HUES6 (cell line): ENCODE measurements around the gene MOB3C.
A peak's percentile ranks its signal among the peaks of the same experiment; 100 is the strongest.

Source experiments
- H3K27ac ChIP-seq: 2 replicates; pipeline ENCODE4 v1.7.0; 2013; ENCODE audit warnings: low read depth, mild to moderate bottlenecking, low read length, inconsistent platforms
- H3K27me3 ChIP-seq: 2 replicates; pipeline ENCODE4 v1.6.1; 2013; ENCODE audit warnings: low read length; ENCODE audit not compliant: control insufficient read depth, insufficient read depth
- H3K36me3 ChIP-seq: 2 replicates; pipeline ENCODE4 v1.6.1; 2013; ENCODE audit warnings: low read length; ENCODE audit not compliant: control insufficient read depth, insufficient read depth
- H3K4me1 ChIP-seq: 2 replicates; pipeline ENCODE4 v1.6.1; 2013; ENCODE audit warnings: low read length; ENCODE audit not compliant: control insufficient read depth, insufficient read depth
- H3K4me3 ChIP-seq: 2 replicates; pipeline ENCODE4 v1.5.1; 2013; ENCODE audit warnings: low read depth, low read length
- H3K9ac ChIP-seq: one replicate; pipeline ENCODE4 v1.6.1; 2013; ENCODE audit warnings: mild to moderate bottlenecking, low read length
- H3K9me3 ChIP-seq: 2 replicates; pipeline ENCODE4 v1.6.1; 2013; ENCODE audit warnings: low read depth, low read length; ENCODE audit not compliant: control insufficient read depth, insufficient read depth

Gene MOB3C

GRCh38 chr1:46571691-46572225, 44.9 kb downstream of the MOB3C start:
- Histone ChIP-seq H3K4me1 (peaks cover 13% of the 10 kb centered on the region), H3K27ac (no peak overlapping the region), H3K27me3 (no peaks in the 10 kb centered on the region), H3K9me3 (no peaks in the 10 kb centered on the region), H3K9ac (no peak overlapping the region), H3K4me3 (no peak overlapping the region), H3K36me3 (0 out of 2 replicates have a peak, but pooled peaks cover 7% of the 10 kb centered on the region)

- H3K36me3 ChIP-seq = peaks cover 4% of the 10 kb centered on the region; the same call in 1 of the 2 replicates
- H3K27me3 ChIP-seq = no peaks in the 10 kb centered on the region
- no peak overlapping the region for H3K4me3 ChIP-seq
- peaks cover under 1% of the 10 kb centered on the region; the same call in 1 of the 2 replicates for H3K4me1 ChIP-seq
- no peak overlapping the region for H3K9ac ChIP-seq
- H3K9me3 ChIP-seq = no peaks in the 10 kb centered on the region
- H3K27ac ChIP-seq = no peak overlapping the region
Measured at GRCh38 chr1:46569884-46570725, 46.5 kb downstream of the MOB3C start.

GRCh38 chr1:46569116-46569515, 47.5 kb downstream of the MOB3C start:
- Histone ChIP-seq H3K36me3 (peaks cover 7% of the 10 kb centered on the region), H3K4me1 (no peaks in the 10 kb centered on the region), H3K9ac (no peak overlapping the region), H3K4me3 (no peak overlapping the region), H3K27ac (no peak overlapping the region), H3K27me3 (no peaks in the 10 kb centered on the region), H3K9me3 (no peaks in the 10 kb centered on the region)

- Histone ChIP-seq H3K9ac (no peak overlapping the region), H3K27ac (no peak overlapping the region), H3K4me3 (no peak overlapping the region), H3K4me1 (no peaks in the 10 kb centered on the region), H3K9me3 (no peaks in the 10 kb centered on the region), H3K36me3 (peaks cover 7% of the 10 kb centered on the region), H3K27me3 (no peaks in the 10 kb centered on the region)
Measured at GRCh38 chr1:46568461-46568891, 48.1 kb downstream of the MOB3C start.

- peaks cover 4% of the 10 kb centered on the region for H3K4me1 ChIP-seq
- peaks cover 16% of the 10 kb centered on the region for H3K36me3 ChIP-seq
- no peak overlapping the region for H3K9ac ChIP-seq
- H3K9me3 ChIP-seq = no peaks in the 10 kb centered on the region
- H3K4me3 ChIP-seq = no peak overlapping the region
- no peak overlapping the region for H3K27ac ChIP-seq
- no peaks in the 10 kb centered on the region for H3K27me3 ChIP-seq
Measured at GRCh38 chr1:46563341-46563740, 53.3 kb downstream of the MOB3C start.

GRCh38 chr1:46562498-46562897, 54.1 kb downstream of the MOB3C start:
- peaks cover 16% of the 10 kb centered on the region for H3K36me3 ChIP-seq
- no peak overlapping the region for H3K9ac ChIP-seq

GRCh38 chr1:46558966-46559365, 57.6 kb downstream of the MOB3C start:
- peaks cover 9% of the 10 kb centered on the region for H3K36me3 ChIP-seq

More at GRCh38 chr1:46562498-46562897, 54.1 kb downstream of the MOB3C start:
- Histone ChIP-seq H3K27me3 (no peaks in the 10 kb centered on the region), H3K4me3 (no peak overlapping the region), H3K4me1 (peaks cover 11% of the 10 kb centered on the region), H3K27ac (no peak overlapping the region), H3K9me3 (no peaks in the 10 kb centered on the region)

GRCh38 chr1:46558141-46558963, 58.3 kb downstream of the MOB3C start:
- no peak overlapping the region for H3K27ac ChIP-seq
- H3K4me3 ChIP-seq = no peak overlapping the region
- H3K27me3 ChIP-seq = no peaks in the 10 kb centered on the region
- H3K9ac ChIP-seq = peak overlapping the region; percentile 2
- no peaks in the 10 kb centered on the region for H3K9me3 ChIP-seq
- H3K36me3 ChIP-seq = peaks cover 9% of the 10 kb centered on the region
- peaks cover 11% of the 10 kb centered on the region for H3K4me1 ChIP-seq

More at GRCh38 chr1:46558966-46559365, 57.6 kb downstream of the MOB3C start:
- peak overlapping the region; percentile 2 for H3K9ac ChIP-seq
- no peaks in the 10 kb centered on the region for H3K9me3 ChIP-seq
- no peak overlapping the region for H3K27ac ChIP-seq
- H3K27me3 ChIP-seq = no peaks in the 10 kb centered on the region
- H3K4me1 ChIP-seq = peaks cover 11% of the 10 kb centered on the region
- H3K4me3 ChIP-seq = no peak overlapping the region
